ENCODE data around the gene GRSF1.
"Not testable (repeated sequence)": the region's sequence is repeated elsewhere in the genome, so short reads cannot be mapped to it uniquely, and the experiment has no call there.

GRSF1 gene

GRCh38 chr4:70833675-70834074, 6.0 kb downstream of the GRSF1 start:
- no peak for DNase-seq (ENCODE audit: low spot score)

GRCh38 chr4:70831293-70831692, 8.4 kb downstream of the GRSF1 start:
- no peak for DNase-seq (ENCODE audit: low spot score)

GRCh38 chr4:70830054-70830453, 9.6 kb downstream of the GRSF1 start:
- no peak for DNase-seq (ENCODE audit: low spot score)

GRCh38 chr4:70829492-70829891, 10.2 kb downstream of the GRSF1 start:
- DNase-seq (ENCODE audit: low spot score): no peak

GRCh38 chr4:70829015-70829414, 10.7 kb downstream of the GRSF1 start:
- no peak for DNase-seq (ENCODE audit: low spot score)

- no peak for DNase-seq (ENCODE audit: low spot score)
Observed at GRCh38 chr4:70818921-70819320, 20.8 kb downstream of the GRSF1 start.

GRCh38 chr4:70818173-70818855, 21.4 kb downstream of the GRSF1 start:
- no peak for DNase-seq (ENCODE audit: low spot score)

- no peak for DNase-seq (ENCODE audit: low spot score)
Observed at GRCh38 chr4:70816894-70817293, 22.8 kb downstream of the GRSF1 start.

- DNase-seq (ENCODE audit: low spot score): no peak
Observed at GRCh38 chr4:70815370-70815769, 24.3 kb downstream of the GRSF1 start.

- no peak for DNase-seq (ENCODE audit: low spot score)
Observed at GRCh38 chr4:70808151-70808550, 31.5 kb downstream of the GRSF1 start.

GRCh38 chr4:70802928-70803580, 36.6 kb downstream of the GRSF1 start:
- no peak for DNase-seq (ENCODE audit: low spot score)

- no peak for DNase-seq (ENCODE audit: low spot score)
Observed at GRCh38 chr4:70801265-70801809, 38.4 kb downstream of the GRSF1 start.

GRCh38 chr4:70793626-70794025, 46.1 kb downstream of the GRSF1 start:
- no peak for DNase-seq (ENCODE audit: low spot score)

- DNase-seq (ENCODE audit: low spot score): no peak
Observed at GRCh38 chr4:70788733-70789132, 51.0 kb downstream of the GRSF1 start.

- no peak for DNase-seq (ENCODE audit: low spot score)
Observed at GRCh38 chr4:70787496-70787895, 52.2 kb downstream of the GRSF1 start.

GRCh38 chr4:70783096-70783495, 56.6 kb downstream of the GRSF1 start:
- DNase-seq (ENCODE audit: low spot score): no peak

GRCh38 chr4:70778888-70779422, 60.7 kb downstream of the GRSF1 start:
- DNase-seq (ENCODE audit: low spot score): no peak

- no peak for DNase-seq (ENCODE audit: low spot score)
Observed at GRCh38 chr4:70772929-70773555, 66.6 kb downstream of the GRSF1 start.

- not testable (repeated sequence) for DNase-seq (ENCODE audit: low spot score)
Observed at GRCh38 chr4:70769396-70769795, 70.3 kb downstream of the GRSF1 start.

GRCh38 chr4:70768301-70768948, 71.3 kb downstream of the GRSF1 start:
- no peak for DNase-seq (ENCODE audit: low spot score)

Data from SW480 (cell line).